ENCODE data around the gene ITFG2.
"Not testable (repeated sequence)": the region's sequence is repeated elsewhere in the genome, so short reads cannot be mapped to it uniquely, and the experiment has no call there.

Gene ITFG2

GRCh38 chr12:2864198-2864597, 51.7 kb downstream of the ITFG2 start:
- no peak for DNase-seq (ENCODE audit: low read depth)

DNA sequence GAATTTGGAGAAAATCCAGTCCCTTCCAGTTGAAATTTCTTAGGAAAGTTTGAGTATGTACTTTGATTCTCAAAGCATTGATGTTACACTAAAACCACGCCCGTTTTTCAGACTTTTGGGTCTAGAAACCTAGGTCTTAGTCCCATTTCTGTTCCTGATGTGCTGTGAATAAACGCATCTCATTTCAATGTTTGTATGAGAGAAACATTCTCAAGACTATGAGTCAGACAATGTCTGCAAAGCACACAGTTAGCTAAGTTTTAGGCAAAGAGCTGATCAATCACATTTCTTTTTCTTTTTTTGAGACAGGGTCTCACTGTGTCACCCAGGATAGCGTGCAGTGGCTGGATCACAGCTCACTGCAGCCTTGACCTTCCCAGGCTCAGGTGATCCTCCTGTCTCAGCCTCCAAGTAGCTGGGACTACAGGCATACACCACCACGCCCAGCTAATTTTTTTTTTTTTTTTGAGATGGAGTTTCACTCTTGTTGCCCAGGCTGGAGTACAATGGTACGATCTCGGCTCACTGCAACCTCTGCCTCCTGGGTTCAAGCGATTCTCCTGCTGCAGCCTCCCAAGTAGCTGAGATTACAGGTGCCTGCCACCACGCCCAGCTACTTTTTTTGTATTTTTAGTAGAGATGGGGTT, 56.6 kb downstream of the ITFG2 start:
- DNase-seq (ENCODE audit: low read depth): not testable (repeated sequence)
